Measurements from ENCODE around the gene RNF10. TPM values are rescaled to one million over a fixed set of nuclear protein-coding genes. Genes with fewer than 3 reads are reported as not detected.
"Not testable (repeated sequence)": the region's sequence is repeated elsewhere in the genome, so short reads cannot be mapped to it uniquely, and the experiment has no call there.

Gene RNF10
- total RNA-seq, 1 donor from 2014 or later: 147 TPM

DNA sequence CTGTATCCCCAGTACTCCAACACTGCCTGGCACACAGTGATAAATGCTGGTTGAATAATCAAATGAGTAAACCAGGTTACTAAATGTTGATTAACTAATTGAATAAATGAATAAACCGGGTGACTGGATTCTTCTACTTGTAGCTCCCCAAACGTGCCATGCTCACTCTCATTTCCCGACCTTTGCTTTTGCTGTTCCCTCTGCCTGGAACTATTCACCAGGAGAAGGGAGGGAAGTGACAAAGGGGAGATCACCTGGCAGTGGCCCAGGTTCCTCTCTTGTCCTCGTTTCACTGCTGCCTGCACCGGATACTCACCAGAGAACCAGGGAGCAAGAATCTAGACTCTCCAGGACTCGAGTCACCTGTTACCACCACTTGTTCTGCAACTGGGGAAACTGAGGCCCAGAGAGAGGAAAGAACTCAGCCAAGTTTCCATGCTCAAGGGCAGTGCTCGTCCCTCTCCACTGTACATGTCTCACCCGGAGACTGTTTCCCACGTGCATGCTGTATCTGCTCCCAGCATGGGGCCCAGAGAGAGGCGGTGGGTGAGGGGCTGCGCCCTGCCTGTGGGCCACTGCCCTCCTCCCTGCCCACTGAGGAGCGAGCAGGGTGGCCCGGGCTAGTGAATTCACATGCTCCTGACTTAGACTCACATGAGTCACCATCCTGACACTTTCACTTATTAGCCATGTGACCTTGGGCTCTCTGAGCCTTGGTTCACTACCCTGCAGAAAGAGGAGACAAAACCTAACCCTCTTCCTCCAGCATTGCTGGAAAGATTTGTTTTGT is 64.7 kb downstream of the RNF10 start:
- Histone ChIP-seq H3K4me1 (no peaks in the 10 kb centered on the region), H3K9me3 (no peaks in the 10 kb centered on the region), H3K27ac (no peak overlapping the region), H3K36me3 (no peaks in the 10 kb centered on the region), H3K27me3 (no peaks in the 10 kb centered on the region), H3K4me3 (no peak overlapping the region)
- TF ChIP-seq, protein P1, sequence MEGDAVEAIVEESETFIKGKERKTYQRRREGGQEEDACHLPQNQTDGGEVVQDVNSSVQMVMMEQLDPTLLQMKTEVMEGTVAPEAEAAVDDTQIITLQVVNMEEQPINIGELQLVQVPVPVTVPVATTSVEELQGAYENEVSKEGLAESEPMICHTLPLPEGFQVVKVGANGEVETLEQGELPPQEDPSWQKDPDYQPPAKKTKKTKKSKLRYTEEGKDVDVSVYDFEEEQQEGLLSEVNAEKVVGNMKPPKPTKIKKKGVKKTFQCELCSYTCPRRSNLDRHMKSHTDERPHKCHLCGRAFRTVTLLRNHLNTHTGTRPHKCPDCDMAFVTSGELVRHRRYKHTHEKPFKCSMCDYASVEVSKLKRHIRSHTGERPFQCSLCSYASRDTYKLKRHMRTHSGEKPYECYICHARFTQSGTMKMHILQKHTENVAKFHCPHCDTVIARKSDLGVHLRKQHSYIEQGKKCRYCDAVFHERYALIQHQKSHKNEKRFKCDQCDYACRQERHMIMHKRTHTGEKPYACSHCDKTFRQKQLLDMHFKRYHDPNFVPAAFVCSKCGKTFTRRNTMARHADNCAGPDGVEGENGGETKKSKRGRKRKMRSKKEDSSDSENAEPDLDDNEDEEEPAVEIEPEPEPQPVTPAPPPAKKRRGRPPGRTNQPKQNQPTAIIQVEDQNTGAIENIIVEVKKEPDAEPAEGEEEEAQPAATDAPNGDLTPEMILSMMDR (IDR thresholded peaks at IDR 0.05): no peak
- intact Hi-C loops (cut with DNase I): no loop called here
- DNase-seq (ENCODE audit: low spot score in 2 of 2): no peak

DNA sequence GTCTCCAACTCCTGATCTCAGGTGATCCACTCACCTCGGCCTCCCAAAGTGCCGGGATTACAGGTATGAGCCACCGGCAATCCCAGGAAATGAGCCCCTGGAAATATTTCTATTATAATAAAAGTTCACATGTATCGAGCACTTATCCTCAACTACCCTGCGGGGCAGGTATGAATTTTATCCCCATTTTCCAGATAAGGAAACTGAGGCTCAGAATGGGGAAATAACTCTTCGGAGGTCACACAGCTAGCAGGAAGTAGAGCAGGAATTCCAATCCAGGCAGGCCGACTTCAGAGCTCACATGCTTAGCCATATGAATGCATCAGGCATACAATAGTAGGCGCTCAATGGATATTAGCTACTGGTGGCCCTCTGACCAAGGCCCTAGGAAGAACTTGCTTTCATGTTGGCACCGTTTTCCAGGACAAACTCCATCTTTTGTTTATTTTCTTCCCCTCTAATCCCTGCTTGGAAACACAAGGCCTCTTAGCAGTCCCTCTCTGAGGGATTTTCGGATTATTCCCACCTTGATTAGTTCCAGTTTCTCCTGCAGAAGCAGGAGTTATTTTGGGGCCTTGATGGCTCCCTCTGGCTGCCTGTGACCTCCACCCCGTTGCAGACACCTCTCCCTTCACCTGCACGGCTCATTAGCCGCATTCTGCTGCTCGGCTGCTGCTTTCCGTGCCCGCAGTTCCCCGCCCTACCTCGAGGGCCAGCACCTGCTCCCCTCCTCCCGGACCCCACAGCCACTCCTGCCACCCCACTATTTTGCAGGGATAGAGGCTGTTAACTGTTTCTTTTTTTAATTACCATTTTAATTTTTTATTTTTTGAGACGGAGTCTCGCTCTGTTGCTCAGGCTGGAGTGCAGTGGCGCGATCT is 65.8 kb downstream of the RNF10 start:
- no peaks in the 10 kb centered on the region for H3K36me3 ChIP-seq
- H3K27me3 ChIP-seq: no peaks in the 10 kb centered on the region
- intact Hi-C loops (cut with DNase I): no loop called here
- no peaks in the 10 kb centered on the region for H3K9me3 ChIP-seq
- DNase-seq (ENCODE audit: low spot score in 2 of 2): no peak
- TF ChIP-seq, protein P1 (IDR thresholded peaks at IDR 0.05): no peak
- H3K27ac ChIP-seq: no peak overlapping the region
- no peak overlapping the region for H3K4me3 ChIP-seq
- H3K4me1 ChIP-seq: no peaks in the 10 kb centered on the region

DNA sequence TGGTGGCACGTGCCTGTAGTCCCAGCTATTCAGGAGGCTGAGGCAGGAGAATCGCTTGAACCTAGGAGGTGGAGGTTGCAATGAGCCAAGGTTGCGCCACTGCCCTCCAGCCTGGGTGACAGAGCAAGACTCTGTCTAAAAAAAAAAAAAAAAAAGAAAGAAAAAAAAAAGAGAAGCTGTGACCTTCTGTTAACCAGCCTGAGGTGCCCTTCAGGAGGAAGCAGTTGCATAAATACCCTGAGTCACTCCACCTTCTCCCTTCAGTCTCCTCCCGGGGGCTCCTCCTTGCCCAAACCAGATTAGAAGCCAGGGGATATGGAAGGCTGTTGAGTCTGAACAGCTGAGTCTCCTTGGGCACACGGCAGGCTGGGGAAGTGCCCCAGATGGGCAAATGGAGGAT is 68.3 kb downstream of the RNF10 start:
- intact Hi-C loops (cut with DNase I); H3K27me3 ChIP-seq; H3K27ac ChIP-seq; H3K36me3 ChIP-seq; H3K4me3 ChIP-seq; H3K9me3 ChIP-seq; DNase-seq (ENCODE audit: low spot score in 2 of 2); H3K4me1 ChIP-seq: not testable (repeated sequence)

DNA sequence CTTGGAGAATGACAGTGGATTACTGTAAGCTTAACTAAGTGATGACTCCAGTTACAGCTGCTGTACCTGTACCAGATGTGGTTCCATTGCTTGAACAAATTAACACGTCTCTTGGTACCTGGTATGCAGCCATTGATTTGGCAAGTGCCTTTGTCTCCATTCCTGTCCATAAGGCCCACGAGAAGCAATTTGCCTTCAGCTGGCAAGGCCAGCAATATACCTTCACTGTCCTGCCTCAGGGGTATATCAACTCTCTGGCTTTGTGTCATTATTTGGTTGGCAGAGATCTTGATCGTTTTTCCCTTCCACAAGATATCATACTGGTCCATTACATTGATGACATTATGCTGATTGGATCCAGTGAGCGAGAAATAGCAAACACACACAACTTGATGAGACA is 76.4 kb downstream of the RNF10 start:
- Histone ChIP-seq H3K27me3 (no peaks in the 10 kb centered on the region), H3K27ac (no peak overlapping the region), H3K36me3 (no peaks in the 10 kb centered on the region), H3K9me3 (no peaks in the 10 kb centered on the region), H3K4me1 (no peaks in the 10 kb centered on the region), H3K4me3 (no peak overlapping the region)
- intact Hi-C loops (cut with DNase I): no loop called here
- DNase-seq (ENCODE audit: low spot score in 2 of 2): no peak
- TF ChIP-seq, protein P1 (IDR thresholded peaks at IDR 0.05): no peak

DNA sequence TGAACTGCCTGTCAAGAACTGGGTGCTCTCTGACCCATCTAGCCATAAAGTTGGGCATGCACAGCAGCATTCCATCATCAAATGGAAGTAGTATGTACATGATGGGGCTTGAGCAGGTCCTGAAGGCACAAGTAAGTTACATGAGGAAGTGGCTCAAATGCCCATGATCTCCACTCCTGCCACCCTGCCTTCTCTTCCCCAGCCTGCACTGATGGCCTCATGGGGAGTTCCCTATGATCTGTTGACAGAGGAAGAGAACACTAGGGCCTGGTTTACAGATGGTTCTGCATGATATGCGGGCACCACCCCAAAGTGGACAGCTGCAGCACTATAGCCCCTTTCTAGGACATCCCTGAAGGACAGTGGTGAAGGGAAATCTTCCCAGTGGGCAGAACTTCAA is 77.4 kb downstream of the RNF10 start:
- H3K9me3 ChIP-seq; intact Hi-C loops (cut with DNase I); H3K4me1 ChIP-seq; H3K27me3 ChIP-seq; H3K4me3 ChIP-seq; H3K27ac ChIP-seq; DNase-seq (ENCODE audit: low spot score in 2 of 2); H3K36me3 ChIP-seq: not testable (repeated sequence)

DNA sequence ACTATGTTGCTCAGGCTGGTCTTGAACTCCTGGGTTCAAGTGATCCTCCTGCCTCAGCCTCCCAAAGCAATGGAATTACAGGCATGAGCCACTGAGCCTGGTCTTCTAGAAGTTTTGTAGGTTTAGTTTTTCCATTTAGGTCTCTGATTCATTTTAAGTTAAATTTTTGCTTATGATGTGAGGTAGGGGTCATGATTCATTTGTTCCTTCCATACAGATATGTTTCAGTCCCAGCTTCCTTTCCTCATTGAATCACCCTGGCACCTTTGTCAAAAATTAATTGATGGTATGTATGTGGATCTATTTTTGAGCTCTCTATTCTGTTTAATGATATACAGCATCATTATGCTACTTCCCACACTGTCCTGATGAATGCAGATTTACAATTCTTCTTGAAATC is 80.7 kb downstream of the RNF10 start:
- Histone ChIP-seq H3K9me3 (no peaks in the 10 kb centered on the region), H3K4me3 (no peak overlapping the region), H3K27ac (no peak overlapping the region), H3K36me3 (no peaks in the 10 kb centered on the region), H3K27me3 (no peaks in the 10 kb centered on the region), H3K4me1 (no peaks in the 10 kb centered on the region)
- intact Hi-C loops (cut with DNase I): no loop called here
- TF ChIP-seq, protein P1 (IDR thresholded peaks at IDR 0.05): no peak
- no peak for DNase-seq (ENCODE audit: low spot score in 2 of 2)

DNA sequence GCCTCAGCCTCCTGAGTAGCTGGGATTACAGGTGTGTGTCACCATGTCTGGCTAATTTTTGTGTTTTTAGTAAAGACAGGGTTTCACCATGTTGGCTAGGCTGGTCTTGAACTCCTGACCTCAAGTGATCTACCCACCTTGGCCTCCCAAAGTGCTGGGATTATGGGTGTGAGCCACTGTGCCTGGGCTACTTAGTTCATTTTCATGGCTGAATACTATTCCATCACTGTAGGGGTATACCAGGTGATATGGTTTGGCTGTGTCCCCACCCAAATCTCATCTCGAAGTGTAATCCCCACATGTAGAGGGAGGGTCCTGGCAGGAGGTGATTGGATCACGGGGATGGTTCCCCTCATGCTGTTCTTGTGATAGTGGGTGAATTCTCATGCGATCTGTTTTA is 83.0 kb downstream of the RNF10 start:
- H3K4me3 ChIP-seq; H3K27me3 ChIP-seq; H3K4me1 ChIP-seq; intact Hi-C loops (cut with DNase I); DNase-seq (ENCODE audit: low spot score in 2 of 2); H3K9me3 ChIP-seq; H3K36me3 ChIP-seq; H3K27ac ChIP-seq: not testable (repeated sequence)

DNA sequence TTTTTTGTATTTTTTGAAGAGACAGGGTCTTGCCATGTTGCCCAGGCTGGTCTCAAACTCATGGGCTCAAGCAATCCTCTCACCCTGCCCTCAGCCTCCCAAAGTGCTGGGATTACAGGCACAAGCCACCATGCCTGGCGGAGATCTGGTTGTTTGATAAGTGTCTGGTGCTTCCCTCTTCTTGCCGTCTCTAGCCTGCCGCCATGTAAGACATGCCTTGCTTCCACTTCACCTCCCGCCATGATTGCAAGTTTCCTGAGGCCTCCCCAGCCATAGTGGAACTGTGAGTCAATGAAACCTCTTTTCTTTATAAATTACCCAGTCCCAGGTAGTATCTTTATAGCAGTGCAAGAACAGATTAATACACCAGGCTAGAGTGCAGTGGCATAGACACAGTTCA is 83.6 kb downstream of the RNF10 start:
- H3K4me1 ChIP-seq; H3K36me3 ChIP-seq; H3K4me3 ChIP-seq; intact Hi-C loops (cut with DNase I); H3K9me3 ChIP-seq; H3K27me3 ChIP-seq; DNase-seq (ENCODE audit: low spot score in 2 of 2); H3K27ac ChIP-seq: not testable (repeated sequence)

All from ascending aorta (tissue), 2 donors.